B cell (primary cell): Measurements from ENCODE around the gene VWA8. TPM values are rescaled to one million over a fixed set of nuclear protein-coding genes. Genes with fewer than 3 reads are reported as not detected.

ENCODE experiments used
- ATAC-seq: fragments of 200-7000 bp; cut with Tn5 transposase; one replicate; pipeline ENCODE4 v1.10.0; 2021; ENCODE audit warnings: low read depth, mild to moderate bottlenecking, moderate number of reproducible peaks, moderate library complexity
- CTCF ChIA-PET: fragments of 350-600 bp; sonication (Branson Sonifier 250); formaldehyde crosslinking; loops from one replicate; lab custom pipeline; 2021; ENCODE audit warnings: antibody characterized with exemption, inconsistent platforms; lab: Charles Lee
- POLR2A ChIA-PET: fragments of 350-600 bp; sonication (Branson Sonifier 250); formaldehyde crosslinking; loops from one replicate; lab custom pipeline; 2021; ENCODE audit warnings: antibody characterized with exemption; lab: Charles Lee
- DNase-seq: peaks from one replicate; pipeline ENCODE4 v3.0.0; 2013
- H2AFZ ChIP-seq: 2 replicates; pipeline ENCODE4 v1.6.1; 2012; ENCODE audit warnings: mild to moderate bottlenecking, low read depth, low read length; ENCODE audit not compliant: insufficient read depth, poor library complexity, severe bottlenecking
- H3K27ac ChIP-seq, 2 donors: 1 replicate in 1 of 2; 2 replicates in 1 of 2; pipeline ENCODE4 v1.5.1; 2012 to 2013; ENCODE audit warnings: low read length in 2 of 2, mild to moderate bottlenecking in 2 of 2, moderate library complexity in 1 of 2
- H3K27me3 ChIP-seq, 4 experiments: fragments of 200-600 bp in 1 of 4; sonication (generic) in 1 of 4; replicated peaks in 1 of 4; 1 replicate in 2 of 4; 2 replicates in 2 of 4; pipeline versions ENCODE4 v1.6.1 to v1.7.0; 2013 to 2016; ENCODE audit warnings: low read length in 3 of 4, mild to moderate bottlenecking in 2 of 4, mixed read lengths in 1 of 4, moderate library complexity in 1 of 4; ENCODE audit not compliant: insufficient read depth in 4 of 4, control insufficient read depth in 3 of 4; ENCODE audit errors: control extremely low read depth in 1 of 4
- H3K36me3 ChIP-seq, 2 experiments: replicated peaks in 1 of 2; 1 replicate in 1 of 2; 2 replicates in 1 of 2; pipeline versions ENCODE4 v1.6.1 to v1.7.1; 2013; ENCODE audit warnings: low read length in 1 of 2; ENCODE audit not compliant: insufficient read depth in 2 of 2, control insufficient read depth in 1 of 2; ENCODE audit errors: control extremely low read depth in 1 of 2, extremely low read depth in 1 of 2
- H3K4me1 ChIP-seq, 2 donors: fragments of 200-600 bp in 1 of 2; sonication (generic) in 1 of 2; 1 replicate in 1 of 2; 2 replicates in 1 of 2; pipeline versions ENCODE4 v1.5.1 to v1.6.1; 2013 to 2017; ENCODE audit warnings: low read length in 2 of 2; ENCODE audit not compliant: control insufficient read depth in 2 of 2, insufficient read depth in 2 of 2
- H3K4me2 ChIP-seq: replicated peaks from 2 replicates; pipeline ENCODE3; 2012; ENCODE audit warnings: mild to moderate bottlenecking, low read depth, low read length; ENCODE audit not compliant: poor library complexity, severe bottlenecking
- H3K4me3 ChIP-seq, 5 experiments: fragments of 200-600 bp in 1 of 5; sonication (generic) in 1 of 5; 1 replicate in 3 of 5; 2 replicates in 2 of 5; pipeline versions ENCODE4 v1.5.1 to v1.7.0; 2011 to 2016; ENCODE audit warnings: low read length in 4 of 5, mild to moderate bottlenecking in 4 of 5, low read depth in 2 of 5, control low read depth in 1 of 5, moderate library complexity in 1 of 5; ENCODE audit not compliant: insufficient read depth in 1 of 5; ENCODE audit errors: control extremely low read depth in 1 of 5, extremely low read depth in 1 of 5
- H3K79me2 ChIP-seq: fragments of 200-600 bp; sonication (generic); one replicate; pipeline ENCODE4 v1.6.0; 2016; ENCODE audit warnings: low read length; ENCODE audit not compliant: control insufficient read depth, insufficient read depth
- H3K9ac ChIP-seq: fragments of 200-600 bp; sonication (generic); 2 replicates; pipeline ENCODE4 v1.6.1; 2017; ENCODE audit warnings: mild to moderate bottlenecking, low read length, moderate library complexity
- H3K9me3 ChIP-seq, 3 donors: one replicate each; pipeline versions ENCODE4 v1.6.1 to v1.7.1; 2013; ENCODE audit warnings: low read length in 2 of 3; ENCODE audit not compliant: control insufficient read depth in 2 of 3, insufficient read depth in 1 of 3; ENCODE audit errors: control extremely low read depth in 1 of 3
- H4K20me1 ChIP-seq: 2 replicates; pipeline ENCODE4 v1.6.0; 2012; ENCODE audit warnings: mild to moderate bottlenecking, low read length; ENCODE audit not compliant: insufficient read depth, control insufficient read depth, poor library complexity, severe bottlenecking
- H3K27ac Mint-ChIP-seq: one replicate; pipeline ENCODE4 v1.8.0; 2021; ENCODE audit warnings: mixed read lengths
- H3K27me3 Mint-ChIP-seq: one replicate; pipeline ENCODE4 v1.8.0; 2021; ENCODE audit warnings: mixed read lengths
- H3K4me1 Mint-ChIP-seq: one replicate; pipeline ENCODE4 v1.8.0; 2021; ENCODE audit warnings: mixed read lengths
- H3K4me3 Mint-ChIP-seq: one replicate; pipeline ENCODE4 v1.8.0; 2021; ENCODE audit warnings: mixed read lengths
- H3K9me3 Mint-ChIP-seq: one replicate; pipeline ENCODE4 v1.8.0; 2022; ENCODE audit warnings: mixed read lengths; ENCODE audit not compliant: insufficient read depth
- CTCF ChIP-seq: fragments of 200-600 bp; IDR thresholded peaks from one replicate; pipeline ENCODE4 v1.8.0; 2022; ENCODE audit warnings: antibody characterized with exemption, mild to moderate bottlenecking
- EZH2 ChIP-seq: IDR thresholded peaks from 2 replicates; pipeline ENCODE4 v1.6.1; 2012; ENCODE audit warnings: borderline replicate concordance, low read depth, mild to moderate bottlenecking, moderate library complexity, low read length; ENCODE audit not compliant: insufficient read depth, poor library complexity, severe bottlenecking
- whole genome bisulfite sequencing: methylation state at CpG from one replicate; pipeline ENCODE4 v1.1.5; 2013; ENCODE audit warnings: missing lambda C conversion rate; ENCODE audit not compliant: insufficient coverage; 5-methylcytosine and 5-hydroxymethylcytosine counted together
- intact Hi-C: fragments of 100-400 bp; cut with micrococcal nuclease; formaldehyde crosslinking; loops from one replicate; pipeline ENCODE4 v1.10.0; 2022
- polyA plus RNA-seq: library from polyadenylated mRNA; depleted of rRNA; stranded (reverse); fragments of >200 nt; gene quantifications from 2 replicates; pipeline ENCODE4 v1.2.3, GENCODE V29; 2012
- total RNA-seq, 2 donors: library from RNA; stranded (reverse); fragments of 120-200 nt in 1 of 2; gene quantifications; 1 replicate in 1 of 2; 2 replicates in 1 of 2; pipeline versions ENCODE4 v1.2.3 to v1.2.4, GENCODE V29; 2013 to 2022

VWA8 gene
- total and polyA plus RNA-seq, 2 donors (not counting 1 experiment from before 2014, with no cell fraction given), result 6.0 to 19.7 TPM

- intact Hi-C loops, result no loop called here
- Histone ChIP-seq H3K27ac (no peak overlapping the region), H3K27me3 (no peaks in the 10 kb centered on the region), H3K4me2 (no peak overlapping the region), H3K4me1 (peaks cover 0 to 3% of the 10 kb centered on the region in 2 donors), H3K9me3 (no peaks in the 10 kb centered on the region), H2AFZ (no peak overlapping the region), H3K79me2 (no peaks in the 10 kb centered on the region), H3K9ac (no peak overlapping the region), H3K36me3 (no peaks in the 10 kb centered on the region), H3K4me3 (no peak overlapping the region), H4K20me1 (no peaks in the 10 kb centered on the region)
- no peak overlapping the region for H3K27ac Mint-ChIP-seq
- ChIA-PET POLR2A (no interaction called here), CTCF (interaction anchor here (1.2 kb wide), 1 partner anchor 8 kb away, joined by 4 read pairs; no protein-coding TSS in a partner anchor)
- no CpG with 5 or more reads among the region's 1 CpG for WGBS
- H3K4me3 Mint-ChIP-seq, result no peak overlapping the region
- no peaks in the 10 kb centered on the region for H3K9me3 Mint-ChIP-seq
- TF ChIP-seq EZH2 (no peak), CTCF (no peak)
- H3K27me3 Mint-ChIP-seq, result no peaks in the 10 kb centered on the region
- ATAC-seq (no peak), DNase-seq (no peak)
- H3K4me1 Mint-ChIP-seq, result peaks cover 16% of the 10 kb centered on the region
Observed at GRCh38 chr13:41859565-41859964, 101.3 kb downstream of the VWA8 start.

DNA sequence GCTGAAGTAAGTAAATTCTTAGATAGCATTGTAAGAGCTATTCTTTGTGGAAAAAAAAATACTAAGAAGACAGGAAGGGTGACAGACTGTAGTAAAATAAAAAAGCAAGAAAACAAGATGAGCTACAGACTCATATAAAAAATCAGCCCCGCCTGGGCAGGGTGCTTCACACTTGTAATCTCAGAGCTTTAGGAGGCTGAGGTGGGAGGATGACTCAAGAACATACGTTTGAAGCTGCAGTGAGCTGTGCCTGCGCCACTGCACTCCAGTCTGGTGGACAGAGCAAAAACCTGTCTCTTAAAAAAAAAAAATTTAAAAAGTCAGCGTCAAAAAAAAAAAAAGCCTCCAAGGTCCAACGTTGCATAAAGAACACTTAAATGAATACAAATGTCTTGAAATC lies 102.1 kb downstream of the VWA8 start:
- H3K27ac Mint-ChIP-seq, result no peak overlapping the region
- Histone ChIP-seq H3K36me3 (no peaks in the 10 kb centered on the region), H3K9ac (no peak overlapping the region), H3K79me2 (no peaks in the 10 kb centered on the region), H4K20me1 (no peaks in the 10 kb centered on the region), H2AFZ (no peak overlapping the region), H3K27ac (no peak overlapping the region), H3K4me1 (peaks cover 0 to 3% of the 10 kb centered on the region in 2 donors), H3K4me2 (no peak overlapping the region), H3K27me3 (no peaks in the 10 kb centered on the region), H3K4me3 (no peak overlapping the region), H3K9me3 (no peaks in the 10 kb centered on the region)
- ChIA-PET POLR2A (no interaction called here), CTCF (interaction anchor here (1.2 kb wide), 1 partner anchor 9 kb away, joined by 4 read pairs; no protein-coding TSS in a partner anchor)
- ATAC-seq (no peak), DNase-seq (no peak)
- H3K27me3 Mint-ChIP-seq, result no peaks in the 10 kb centered on the region
- H3K4me1 Mint-ChIP-seq, result peaks cover 16% of the 10 kb centered on the region
- H3K4me3 Mint-ChIP-seq, result no peak overlapping the region
- no peak for TF ChIP-seq EZH2
- no peak for TF ChIP-seq CTCF
- no peaks in the 10 kb centered on the region for H3K9me3 Mint-ChIP-seq
- intact Hi-C loops, result no loop called here
- 71% methylated on average over 1 of the region's 5 CpGs for WGBS
